ENCODE data around the gene ZNHIT2.
"Not testable (repeated sequence)": the region's sequence is repeated elsewhere in the genome, so short reads cannot be mapped to it uniquely, and the experiment has no call there.

Gene ZNHIT2

DNA sequence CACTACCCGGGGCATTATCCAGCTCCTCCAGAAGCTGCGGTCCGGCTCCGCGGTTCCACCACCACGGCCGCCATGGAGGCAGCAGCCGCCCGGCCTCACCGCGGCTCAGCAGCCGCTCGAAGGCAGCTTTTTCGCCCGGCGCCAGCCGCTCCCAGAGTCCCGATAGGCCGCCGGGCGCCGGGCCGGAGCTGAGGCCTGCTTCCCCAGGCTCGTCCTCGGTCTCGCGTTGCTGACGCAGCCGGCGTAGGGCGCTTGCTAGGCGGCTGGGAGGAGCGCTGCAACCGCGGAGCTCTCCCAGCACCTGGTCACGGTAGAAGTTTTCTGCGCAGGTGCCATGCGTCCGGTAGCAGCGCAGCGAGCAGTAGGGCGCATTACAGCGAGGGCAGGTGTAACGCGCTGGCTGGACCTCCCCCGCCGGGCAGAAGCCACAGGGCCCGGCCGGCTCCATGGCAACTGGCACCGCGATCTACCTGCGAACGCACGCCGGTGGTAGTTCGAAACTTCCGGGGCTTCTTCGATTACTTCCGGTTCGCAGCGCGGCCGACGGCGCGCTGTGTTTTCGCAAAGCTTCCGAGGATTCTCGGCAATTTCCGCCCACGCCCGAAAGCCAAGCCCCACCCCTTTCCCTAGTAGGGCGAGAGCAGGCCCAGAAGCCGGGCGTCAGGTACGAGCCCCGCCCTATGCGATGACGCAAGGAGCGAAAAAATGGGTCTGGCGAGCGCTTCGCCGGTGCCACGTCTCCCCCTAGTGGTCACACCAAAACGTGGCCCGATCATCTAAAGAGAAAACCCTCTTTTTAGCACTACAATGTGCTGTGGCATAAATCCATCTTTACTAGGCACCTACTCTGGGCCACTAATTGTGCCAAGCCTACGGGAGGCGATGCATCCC, at the start of gene ZNHIT2:
Gene ZNHIT2, minus strand, starts transcription at position 496 of the 891 bp plus-strand sequence. Its CDS starts 48 bp downstream, at position 448.
- DNase-seq (ENCODE audit: low spot score) (peak; percentile 93), FAIRE-seq (peak; percentile 92)

DNA sequence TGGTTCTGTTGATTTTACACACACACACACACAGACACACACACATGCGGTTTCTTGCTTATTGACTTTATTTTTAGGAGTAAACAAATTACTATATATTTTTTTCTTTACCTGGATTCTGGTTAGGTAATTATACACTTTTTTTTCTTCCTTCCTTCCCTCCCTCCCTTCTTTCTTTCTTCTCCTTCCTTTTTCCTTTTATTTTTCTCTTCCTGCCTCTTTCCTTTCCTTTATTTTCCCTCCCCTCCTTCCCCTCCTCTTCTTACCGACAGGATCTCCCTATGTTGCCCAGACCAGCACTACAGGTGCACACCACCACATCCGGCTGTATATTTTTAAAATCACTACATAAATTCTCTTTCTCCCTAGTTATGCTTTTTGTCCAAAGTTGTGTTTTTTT, 49.4 kb upstream of the ZNHIT2 start:
- no peak for DNase-seq (ENCODE audit: low spot score)
- no peak for FAIRE-seq

- FAIRE-seq (no peak), DNase-seq (ENCODE audit: low spot score) (no peak)
Measured at GRCh38 chr11:65165410-65166317, 48.2 kb upstream of the ZNHIT2 start.

- DNase-seq (ENCODE audit: low spot score) (no peak), FAIRE-seq (no peak)
Measured at GRCh38 chr11:65163684-65164083, 46.2 kb upstream of the ZNHIT2 start.

GRCh38 chr11:65160643-65161042, 43.1 kb upstream of the ZNHIT2 start:
- no peak for FAIRE-seq
- DNase-seq (ENCODE audit: low spot score) = no peak

DNA sequence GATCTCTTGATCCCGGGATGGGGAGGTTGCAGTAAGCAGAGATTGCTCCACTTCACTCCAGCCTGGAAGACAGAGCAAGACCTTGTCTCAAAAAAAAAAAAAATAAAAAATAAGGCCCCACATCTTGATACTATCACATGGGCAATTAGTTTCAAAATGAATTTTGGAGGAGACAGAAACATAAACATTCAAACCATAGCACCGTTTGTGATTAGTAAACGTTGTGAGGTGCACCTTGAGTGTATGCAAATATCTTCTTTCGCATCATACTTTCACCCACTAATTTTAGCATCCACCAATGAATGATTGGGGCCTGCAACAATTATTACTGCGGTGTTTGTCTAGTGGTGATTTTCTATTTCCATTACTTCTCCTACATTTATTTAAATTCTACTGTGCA, 41.5 kb upstream of the ZNHIT2 start:
- DNase-seq (ENCODE audit: low spot score) (no peak), FAIRE-seq (no peak)

- no peak for FAIRE-seq
Measured at GRCh38 chr11:65157336-65157735, 39.8 kb upstream of the ZNHIT2 start.

GRCh38 chr11:65156926-65157325, 39.4 kb upstream of the ZNHIT2 start:
- no peak for FAIRE-seq
- no peak for DNase-seq (ENCODE audit: low spot score)

More at GRCh38 chr11:65157336-65157735, 39.8 kb upstream of the ZNHIT2 start:
- DNase-seq (ENCODE audit: low spot score) = no peak

GRCh38 chr11:65156256-65156655, 38.8 kb upstream of the ZNHIT2 start:
- DNase-seq (ENCODE audit: low spot score) = no peak
- FAIRE-seq = no peak

GRCh38 chr11:65152122-65152521, 34.6 kb upstream of the ZNHIT2 start:
- FAIRE-seq (no peak), DNase-seq (ENCODE audit: low spot score) (no peak)

DNA sequence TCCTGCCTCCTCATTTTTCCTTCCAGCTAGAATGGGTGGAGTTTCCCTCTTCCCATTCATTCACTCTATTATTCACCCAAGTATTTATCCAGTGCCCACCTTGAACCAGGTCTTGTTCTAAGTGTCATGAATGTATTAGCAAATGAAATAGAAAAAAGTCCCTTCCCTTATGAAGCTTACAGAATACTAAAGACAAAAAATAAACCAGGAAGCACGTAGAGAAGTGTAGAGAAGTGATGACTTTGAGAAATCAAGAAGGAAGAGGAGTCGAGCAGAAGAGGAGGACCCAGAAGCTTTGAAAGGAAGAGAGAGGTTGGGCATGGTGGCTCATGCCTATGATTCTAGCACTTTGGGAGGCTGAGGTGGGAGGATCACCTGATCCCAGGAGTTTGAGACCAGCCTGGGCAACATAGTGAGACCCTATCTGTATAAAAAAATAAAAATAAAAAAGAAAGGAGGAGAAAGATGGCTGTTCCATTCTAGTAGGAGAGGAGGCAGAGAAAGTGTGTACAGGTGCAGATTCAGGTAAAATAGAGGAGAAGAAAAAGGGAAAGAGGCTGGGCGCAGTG, 33.9 kb upstream of the ZNHIT2 start:
- FAIRE-seq (no peak), DNase-seq (ENCODE audit: low spot score) (no peak)

DNA sequence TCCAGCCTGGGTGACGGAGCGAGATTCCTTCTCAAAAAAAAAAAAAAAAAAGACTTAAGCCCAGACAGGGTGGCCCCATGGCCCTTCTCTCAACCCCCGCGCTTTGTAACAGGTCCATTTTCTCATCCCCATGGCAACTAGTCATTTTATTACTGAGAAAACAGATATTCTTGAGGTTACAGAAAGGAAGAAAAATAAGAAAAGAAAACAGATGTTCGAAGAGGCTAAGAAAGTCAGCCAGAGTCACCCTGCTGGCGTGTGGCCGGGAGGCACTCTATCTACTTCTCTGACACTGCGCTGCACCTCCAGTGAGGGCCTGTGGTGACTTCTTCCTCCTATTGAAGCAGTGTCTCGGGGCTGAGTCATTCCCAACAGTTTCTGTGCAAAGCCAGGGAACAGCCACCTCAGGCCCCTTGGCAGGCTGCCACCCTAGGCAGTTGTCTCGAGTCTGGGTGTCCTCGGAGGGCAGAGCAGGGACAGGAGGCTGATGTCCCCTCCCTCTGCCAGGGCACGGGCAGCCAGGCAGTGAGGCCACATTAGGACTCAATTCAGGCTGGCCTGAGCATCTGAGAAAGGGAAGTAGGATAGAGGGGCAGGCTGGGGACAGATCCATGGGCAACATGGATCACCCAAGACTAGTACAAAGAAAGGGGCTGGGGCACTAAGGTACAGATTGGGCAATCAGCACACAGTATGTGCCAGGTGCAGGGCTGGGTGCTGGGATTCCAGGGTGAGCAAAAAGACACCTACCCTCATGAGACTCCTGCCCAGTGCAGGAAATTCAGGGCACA, 33.2 kb upstream of the ZNHIT2 start:
- FAIRE-seq (peak; percentile 87), DNase-seq (ENCODE audit: low spot score) (peak; percentile 95)

GRCh38 chr11:65150131-65150508, 32.6 kb upstream of the ZNHIT2 start:
- FAIRE-seq; DNase-seq (ENCODE audit: low spot score): not testable (repeated sequence)

DNA sequence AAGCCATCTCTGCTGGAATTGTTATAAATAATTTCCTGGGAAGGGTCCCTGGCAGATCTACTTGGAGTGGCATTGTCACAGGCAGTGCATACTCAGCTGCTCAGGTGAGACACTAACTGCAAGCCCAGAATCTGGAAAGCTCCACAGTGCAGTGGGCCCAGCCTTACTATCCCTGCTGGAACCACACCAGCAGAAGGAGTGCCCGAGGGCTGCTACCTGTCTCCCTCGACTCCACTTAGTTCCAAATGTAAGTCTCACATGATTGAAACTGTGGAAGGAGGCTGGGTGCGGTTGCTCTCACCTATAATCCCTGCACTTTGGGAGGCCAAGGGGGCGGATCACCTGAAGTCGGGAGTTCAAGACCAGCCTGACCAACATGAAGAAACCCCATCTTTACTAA, 31.2 kb upstream of the ZNHIT2 start:
- no peak for FAIRE-seq

GRCh38 chr11:65147352-65148075, 30.0 kb upstream of the ZNHIT2 start:
- no peak for DNase-seq (ENCODE audit: low spot score)
- no peak for FAIRE-seq

More for the DNA sequence above, 31.2 kb upstream of the ZNHIT2 start:
- DNase-seq (ENCODE audit: low spot score) = no peak

GRCh38 chr11:65141896-65142494, 24.5 kb upstream of the ZNHIT2 start:
- DNase-seq (ENCODE audit: low spot score) = no peak

DNA sequence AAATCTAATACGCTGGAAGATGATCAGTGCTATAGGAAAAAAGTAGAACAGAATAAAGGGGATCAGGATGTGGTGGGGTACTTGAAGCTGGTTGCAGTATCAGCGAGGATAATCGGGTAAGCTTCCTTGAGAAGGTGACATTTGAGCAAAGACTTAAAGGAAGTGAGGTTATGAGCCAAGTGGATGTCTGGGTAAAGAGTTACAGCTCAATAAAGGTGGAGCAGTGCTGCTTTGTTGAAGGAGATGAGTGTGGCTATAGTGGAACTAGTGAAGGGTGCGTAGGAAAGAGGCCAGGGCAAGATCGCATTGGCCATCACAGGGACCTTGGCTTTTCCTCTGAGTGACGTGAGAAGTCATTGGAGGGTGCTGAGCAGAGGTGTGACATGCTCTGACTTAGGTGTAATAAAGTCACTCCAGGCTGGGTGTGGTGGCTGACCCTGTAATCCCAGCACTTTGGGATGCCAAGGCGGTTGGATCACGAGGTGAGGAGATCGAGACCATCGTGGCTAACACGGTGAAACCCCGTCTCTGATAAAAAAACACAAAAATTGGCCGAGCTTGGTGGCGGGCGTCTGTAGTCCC, 19.1 kb upstream of the ZNHIT2 start:
- DNase-seq (ENCODE audit: low spot score) (no peak), FAIRE-seq (no peak)

More at GRCh38 chr11:65141896-65142494, 24.5 kb upstream of the ZNHIT2 start:
- no peak for FAIRE-seq

DNA sequence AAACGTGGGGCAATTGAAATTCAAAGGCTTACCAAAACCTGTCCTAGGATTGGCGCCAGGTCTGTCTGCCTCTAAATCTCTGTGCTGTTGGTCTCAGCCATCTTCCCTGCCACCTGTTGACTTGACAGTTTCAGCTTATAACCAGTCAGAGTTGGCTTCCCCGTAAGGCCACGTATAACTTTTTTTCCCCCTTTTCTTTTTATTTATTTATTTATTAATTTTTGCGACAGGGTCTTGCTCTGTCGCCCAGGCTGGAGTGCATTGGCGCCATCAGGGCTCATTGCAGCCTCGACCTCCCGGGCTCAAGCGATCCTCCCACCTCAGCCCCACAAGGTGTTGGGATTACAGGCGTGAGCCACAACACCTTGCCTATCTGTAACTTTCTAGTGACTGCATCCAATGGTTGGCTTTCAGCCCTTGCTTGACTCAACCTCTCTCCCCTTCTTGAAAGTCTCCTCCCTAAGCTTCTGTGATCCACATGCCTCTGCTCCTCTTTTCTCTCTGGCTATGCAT, 18.2 kb upstream of the ZNHIT2 start:
- DNase-seq (ENCODE audit: low spot score) = no peak
- FAIRE-seq = no peak

GRCh38 chr11:65134952-65135632, 17.6 kb upstream of the ZNHIT2 start:
- peak; percentile 86 for FAIRE-seq
- DNase-seq (ENCODE audit: low spot score) = peak; percentile 91
